DMS114 treated with DMSO at 0.1 percent for 48 hours (cell line): Measurements from ENCODE around the gene TMEM86A.

Experiments used
- DNase-seq: peaks from one replicate; lab custom pipeline; 2025; ENCODE audit not compliant: unreplicated experiment; lab: John Stamatoyannopoulos, UW

TMEM86A gene

GRCh38 chr11:18752502-18752901 lies 53.9 kb downstream of the TMEM86A start:
- DNase-seq, result no peak

- no peak for DNase-seq
These were observed 55.7 kb downstream of the TMEM86A start for GRCh38 chr11:18754308-18754707.
